HepG2 (cell line): ENCODE data around the gene PRKN. TPM values are rescaled to one million over a fixed set of nuclear protein-coding genes. Genes with fewer than 3 reads are reported as not detected.
A peak's percentile ranks its signal among the peaks of the same experiment; 100 is the strongest.

ENCODE experiments used
- ATAC-seq: fragments of 200-7000 bp; cut with Tn5 transposase; 3 replicates; pipeline ENCODE4 v1.9.1; 2020; ENCODE audit warnings: mild to moderate bottlenecking, moderate library complexity
- BruUV-seq: library from RNA; stranded (reverse); fragments of 400-500 nt; replicated peaks from 2 replicates; lab custom pipeline; 2021; lab: Mats Ljungman, UMichigan
- CTCF ChIA-PET: fragments of 300-600 bp; formaldehyde crosslinking; extraction: SDS; loops from one replicate; lab custom pipeline; 2021; ENCODE audit warnings: low total read pairs, inconsistent platforms, low intra/inter-chr PET ratio; lab: Yijun Ruan, JAX
- POLR2A ChIA-PET: fragments of 350-600 bp; sonication (Branson Sonifier 250); formaldehyde crosslinking; loops from one replicate; lab custom pipeline; 2020; ENCODE audit warnings: antibody characterized with exemption, inconsistent platforms; lab: Yijun Ruan, JAX
- DNase-seq: peaks from one replicate; pipeline ENCODE4 v3.0.0-alpha.2; 2015; ENCODE audit warnings: low spot score
- FAIRE-seq: peaks from 3 replicates; lab custom pipeline; 2011; peaks lifted over from hg19 to GRCh38; lab: Jason Lieb, UNC
- H2AFZ ChIP-seq: one replicate; pipeline ENCODE4 v1.6.1; 2011; ENCODE audit warnings: low read length, inconsistent platforms
- H3K27ac ChIP-seq: fragments of 300-600 bp; 3 replicates; pipeline ENCODE4 v1.8.0; 2011; ENCODE audit warnings: mixed run types, mild to moderate bottlenecking, mixed read lengths, low read length, inconsistent platforms; ENCODE audit not compliant: insufficient read depth; ENCODE audit errors: extremely low read length
- H3K27me3 ChIP-seq, 2 experiments: fragments of 200-600 bp in 1 of 2; 2 replicates in 1 of 2; 3 replicates in 1 of 2; pipeline versions ENCODE4 v1.6.0 to v1.8.0; 2011; ENCODE audit warnings: low read length in 2 of 2, mild to moderate bottlenecking in 2 of 2, moderate library complexity in 2 of 2, inconsistent platforms in 1 of 2; ENCODE audit not compliant: insufficient read depth in 2 of 2, control insufficient read depth in 1 of 2
- H3K36me3 ChIP-seq, 2 experiments: fragments of 200-600 bp in 1 of 2; replicated peaks in 1 of 2; 2 replicates in 1 of 2; 3 replicates in 1 of 2; pipeline versions ENCODE4 v1.5.1 to v1.8.0; 2011; ENCODE audit warnings: low read length in 2 of 2, inconsistent platforms in 1 of 2; ENCODE audit not compliant: insufficient read depth in 2 of 2, control insufficient read depth in 1 of 2
- H3K4me1 ChIP-seq: 2 replicates; pipeline ENCODE4 v1.5.1; 2012; ENCODE audit warnings: low read length, inconsistent platforms; ENCODE audit not compliant: insufficient read depth
- H3K4me2 ChIP-seq: 2 replicates; pipeline ENCODE4 v1.6.0; 2011; ENCODE audit warnings: low read depth, low read length, inconsistent platforms
- H3K4me3 ChIP-seq, 3 experiments: fragments of 200-600 bp in 1 of 3; sonication (generic), shearing (Covaris generic) in 1 of 3; replicated peaks in 1 of 3; 2 replicates each; pipeline ENCODE4 v1.5.1; 2011 to 2016; ENCODE audit warnings: low read length in 3 of 3, inconsistent platforms in 2 of 3, low read depth in 2 of 3, mild to moderate bottlenecking in 2 of 3, control low read depth in 1 of 3, mixed read lengths in 1 of 3; ENCODE audit not compliant: insufficient read depth in 1 of 3
- H3K79me2 ChIP-seq: one replicate; pipeline ENCODE4 v1.6.1; 2011; ENCODE audit warnings: low read length, inconsistent platforms; ENCODE audit not compliant: insufficient read depth
- H3K9ac ChIP-seq: 2 replicates; pipeline ENCODE4 v1.6.0; 2011; ENCODE audit warnings: mild to moderate bottlenecking, low read depth, low read length, inconsistent platforms; ENCODE audit not compliant: insufficient read depth
- H3K9me3 ChIP-seq: 2 replicates; pipeline ENCODE4 v1.5.1; 2012; ENCODE audit warnings: mild to moderate bottlenecking, low read length
- H4K20me1 ChIP-seq: 2 replicates; pipeline ENCODE4 v1.6.0; 2011; ENCODE audit warnings: inconsistent platforms, mild to moderate bottlenecking, low read length, moderate library complexity; ENCODE audit not compliant: insufficient read depth
- ELF4 ChIP-seq: sonication (generic); formaldehyde crosslinking; IDR thresholded peaks from 2 replicates; pipeline ENCODE4 v1.5.0; 2020; ENCODE audit warnings: missing genetic modification reagents, mild to moderate bottlenecking, moderate library complexity, borderline replicate concordance
- GLI4 ChIP-seq: sonication (generic); formaldehyde crosslinking; IDR thresholded peaks from 2 replicates; pipeline ENCODE4 v1.5.1; 2020; ENCODE audit warnings: missing genetic modification reagents, mild to moderate bottlenecking, moderate library complexity, borderline replicate concordance
- HNRNPUL1 ChIP-seq: fragments of 200-400 bp; formaldehyde crosslinking; IDR thresholded peaks from 2 replicates; pipeline ENCODE4 v1.6.1; 2017; ENCODE audit warnings: low read depth, mild to moderate bottlenecking, low read length, moderate library complexity
- NFE2L2 ChIP-seq: fragments of 150-350 bp; IDR thresholded peaks from 2 replicates; pipeline ENCODE4 v1.6.1; 2014; ENCODE audit warnings: low read length
- NFIB ChIP-seq: sonication (generic); formaldehyde crosslinking; IDR thresholded peaks from 2 replicates; pipeline ENCODE4 v1.9.0; 2021; ENCODE audit warnings: missing genetic modification reagents, mild to moderate bottlenecking, borderline replicate concordance
- WGBS: methylation state at CpG from one replicate; pipeline ENCODE4 v1.1.6; 2017; ENCODE audit warnings: low lambda C conversion rate; 5-methylcytosine and 5-hydroxymethylcytosine counted together
- in situ Hi-C: cut with HindIII; loops from 2 replicates; pipeline ENCODE4 v1.10.0; 2017; ENCODE audit warnings: low pct_unique_long_range_greater_than_20kb; ENCODE audit not compliant: extremely low pct_ligation_motif_present
- intact Hi-C: fragments of 100-400 bp; cut with micrococcal nuclease; formaldehyde crosslinking; loops from one replicate; pipeline ENCODE4 v1.10.0; 2022; ENCODE audit not compliant: unreplicated experiment
- polyA plus RNA-seq, 8 experiments: library from polyadenylated mRNA; depleted of rRNA in 3 of 8; stranded (reverse) in 7 of 8; unstranded in 1 of 8; fragments of >200 nt; fragmentation: Illumina TruSeq in 4 of 8; extraction: Trizol in 4 of 8; gene quantifications; 2 replicates each; pipeline versions ENCODE4 v1.2.1 to v1.2.3, GENCODE V29; 2011 to 2016; ENCODE audit warnings: low read depth in 4 of 8, missing spikeins in 1 of 8, mixed read lengths in 1 of 8; ENCODE audit not compliant: insufficient read depth in 1 of 8
- total RNA-seq, 5 experiments: library from RNA; depleted of rRNA; stranded (reverse); fragments of >200 nt; fragmentation: Illumina TruSeq; extraction: Trizol; gene quantifications; 2 replicates each; pipeline ENCODE4 v1.2.3, GENCODE V29; 2016; ENCODE audit warnings: low read depth in 1 of 5
- TF ChIP-seq, protein P1 (sequence below): sonication (generic); formaldehyde crosslinking; IDR thresholded peaks from 2 replicates; pipeline ENCODE4 v1.4.0; 2020; ENCODE audit warnings: missing genetic modification reagents

The PRKN gene
- total and polyA plus RNA-seq, 2 of the 13 experiments (the other 11 are each of a cell fraction or from before 2014, with no cell fraction given), result 0.31 to 0.44 TPM

DNA sequence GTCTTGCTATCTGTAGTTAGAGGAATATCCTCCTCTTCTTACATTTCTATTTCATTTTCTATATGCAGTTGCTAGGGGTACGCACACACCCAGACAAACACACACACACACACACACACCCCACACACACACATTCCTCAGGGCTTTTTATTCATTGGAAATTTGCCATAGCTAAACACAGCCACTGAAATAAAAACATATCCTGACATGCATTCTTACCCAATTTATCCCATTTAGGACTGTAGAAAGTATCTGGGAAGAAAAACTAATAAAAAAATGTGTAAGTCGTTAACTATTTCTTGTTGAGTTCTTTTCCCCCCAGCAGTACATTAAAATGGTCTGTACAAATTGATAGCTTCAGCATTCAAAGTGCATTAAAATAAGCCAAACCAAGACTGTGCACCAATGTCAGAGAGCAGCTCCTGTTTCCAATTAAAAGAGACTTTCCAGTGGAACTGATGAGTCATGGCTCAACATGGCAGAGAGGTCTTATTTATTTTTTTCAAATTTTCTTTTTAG lies 1095.8 kb downstream of the PRKN start:
- no TSS peak for BruUV-seq
- H3K27me3 ChIP-seq, result peaks cover 0 to 6% of the 10 kb centered on the region in 2 experiments; a peak in 1 of 5 replicates
- in situ Hi-C loops (no loop called here), intact Hi-C loops (no loop called here)
- no peak overlapping the region for H3K9ac ChIP-seq
- no peak overlapping the region for H3K4me2 ChIP-seq
- no peak overlapping the region for H3K4me3 ChIP-seq
- H3K36me3 ChIP-seq, result no peaks in the 10 kb centered on the region
- WGBS, result 15% methylated on average over 2 of the region's 2 CpGs
- FAIRE-seq, result no peak
- H4K20me1 ChIP-seq, result no peaks in the 10 kb centered on the region
- peaks cover 9% of the 10 kb centered on the region for H3K9me3 ChIP-seq
- peak; percentile 71 for TF ChIP-seq NFE2L2
- TF ChIP-seq, protein P1, sequence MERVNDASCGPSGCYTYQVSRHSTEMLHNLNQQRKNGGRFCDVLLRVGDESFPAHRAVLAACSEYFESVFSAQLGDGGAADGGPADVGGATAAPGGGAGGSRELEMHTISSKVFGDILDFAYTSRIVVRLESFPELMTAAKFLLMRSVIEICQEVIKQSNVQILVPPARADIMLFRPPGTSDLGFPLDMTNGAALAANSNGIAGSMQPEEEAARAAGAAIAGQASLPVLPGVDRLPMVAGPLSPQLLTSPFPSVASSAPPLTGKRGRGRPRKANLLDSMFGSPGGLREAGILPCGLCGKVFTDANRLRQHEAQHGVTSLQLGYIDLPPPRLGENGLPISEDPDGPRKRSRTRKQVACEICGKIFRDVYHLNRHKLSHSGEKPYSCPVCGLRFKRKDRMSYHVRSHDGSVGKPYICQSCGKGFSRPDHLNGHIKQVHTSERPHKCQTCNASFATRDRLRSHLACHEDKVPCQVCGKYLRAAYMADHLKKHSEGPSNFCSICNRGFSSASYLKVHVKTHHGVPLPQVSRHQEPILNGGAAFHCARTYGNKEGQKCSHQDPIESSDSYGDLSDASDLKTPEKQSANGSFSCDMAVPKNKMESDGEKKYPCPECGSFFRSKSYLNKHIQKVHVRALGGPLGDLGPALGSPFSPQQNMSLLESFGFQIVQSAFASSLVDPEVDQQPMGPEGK (CRISPR knock-in tag), result no peak
- no peak overlapping the region for H2AFZ ChIP-seq
- H3K27ac ChIP-seq, result no peak overlapping the region
- H3K79me2 ChIP-seq, result no peaks in the 10 kb centered on the region
- ATAC-seq, result no peak
- no peak for DNase-seq
- no peaks in the 10 kb centered on the region for H3K4me1 ChIP-seq
- ChIA-PET CTCF (no interaction called here), POLR2A (no interaction called here)

DNA sequence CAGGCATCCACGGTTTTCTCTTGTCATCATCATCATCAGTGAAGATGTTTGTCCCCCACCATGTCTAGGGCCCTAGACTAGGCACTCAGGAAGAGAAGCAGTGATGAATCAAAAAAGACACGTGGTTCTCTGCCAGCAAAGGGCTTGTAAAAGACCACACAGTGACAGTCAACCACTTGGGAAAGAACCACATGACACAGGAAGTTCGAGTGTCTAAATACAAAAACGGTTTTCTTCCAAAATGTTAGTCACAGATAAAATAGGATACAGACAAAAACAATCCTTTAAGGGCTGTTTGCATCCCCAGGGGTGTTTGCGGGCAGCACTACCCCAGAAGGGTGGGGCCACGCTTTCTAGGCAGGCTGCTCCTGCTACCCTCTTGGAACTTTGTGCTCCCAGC lies 1096.9 kb downstream of the PRKN start:
- Histone ChIP-seq H4K20me1 (no peaks in the 10 kb centered on the region), H3K4me1 (no peaks in the 10 kb centered on the region), H3K79me2 (no peaks in the 10 kb centered on the region), H3K9me3 (peaks cover 20% of the 10 kb centered on the region), H3K27ac (no peak overlapping the region), H3K9ac (no peak overlapping the region), H2AFZ (no peak overlapping the region), H3K4me2 (no peak overlapping the region), H3K36me3 (no peaks in the 10 kb centered on the region), H3K27me3 (peaks cover 0 to 6% of the 10 kb centered on the region in 2 experiments; a peak in 1 of 5 replicates), H3K4me3 (no peak overlapping the region)
- no TSS peak for BruUV-seq
- CTCF ChIA-PET, result no interaction called here
- no peak for FAIRE-seq
- no peak for ATAC-seq
- in situ Hi-C loops, result no loop called here
- intact Hi-C loops, result no loop called here
- DNase-seq, result no peak
- 2% methylated on average over 6 of the region's 6 CpGs for WGBS
- POLR2A ChIA-PET, result no interaction called here
- TF ChIP-seq ELF4 (CRISPR knock-in tag) (no peak), NFIB (CRISPR knock-in tag) (no peak), GLI4 (CRISPR knock-in tag) (no peak), HNRNPUL1 (no peak)
